Measurements from ENCODE around the gene ENTPD1.

ENTPD1 gene

DNA sequence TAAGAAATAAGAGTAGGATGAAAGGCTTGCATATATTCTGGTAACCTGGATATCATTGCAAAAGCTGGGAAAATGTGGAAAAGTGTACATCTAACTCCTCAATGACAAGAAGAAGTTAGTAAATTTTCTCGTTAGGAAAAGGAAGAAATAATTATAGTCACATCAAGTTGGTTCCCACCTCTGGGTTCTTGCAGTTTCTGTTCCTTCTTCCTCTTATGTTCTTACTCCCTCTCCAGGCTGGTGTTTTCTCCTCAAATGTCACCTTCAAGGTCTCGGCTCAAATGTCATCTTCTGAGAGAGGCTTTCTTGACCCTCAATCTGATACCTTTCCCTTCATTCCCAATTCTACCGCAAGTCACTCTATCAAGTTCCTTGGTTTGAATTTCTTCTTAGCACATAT, 64.4 kb downstream of the ENTPD1 start:
- Histone ChIP-seq H3K36me3 (ENCODE audit: insufficient read depth) (no peaks in the 10 kb centered on the region), H3K4me1 (ENCODE audit: low read depth, poor library complexity, severe bottlenecking) (no peaks in the 10 kb centered on the region), H3K9ac (no peak overlapping the region), H3K27me3 (ENCODE audit: insufficient read depth, low read depth) (no peaks in the 10 kb centered on the region), H3K27ac (no peak overlapping the region), H3K79me2 (ENCODE audit: insufficient read depth, low read depth) (no peaks in the 10 kb centered on the region), H4K20me1 (ENCODE audit: insufficient read depth) (no peaks in the 10 kb centered on the region), H3K4me2 (no peak overlapping the region), H3K4me3 (IDR thresholded peaks at IDR 0.05; ENCODE audit: insufficient read depth, low read depth, low read length) (no peak overlapping the region), H2AFZ (ENCODE audit: low read depth) (no peak overlapping the region)
- TF ChIP-seq, protein P1, sequence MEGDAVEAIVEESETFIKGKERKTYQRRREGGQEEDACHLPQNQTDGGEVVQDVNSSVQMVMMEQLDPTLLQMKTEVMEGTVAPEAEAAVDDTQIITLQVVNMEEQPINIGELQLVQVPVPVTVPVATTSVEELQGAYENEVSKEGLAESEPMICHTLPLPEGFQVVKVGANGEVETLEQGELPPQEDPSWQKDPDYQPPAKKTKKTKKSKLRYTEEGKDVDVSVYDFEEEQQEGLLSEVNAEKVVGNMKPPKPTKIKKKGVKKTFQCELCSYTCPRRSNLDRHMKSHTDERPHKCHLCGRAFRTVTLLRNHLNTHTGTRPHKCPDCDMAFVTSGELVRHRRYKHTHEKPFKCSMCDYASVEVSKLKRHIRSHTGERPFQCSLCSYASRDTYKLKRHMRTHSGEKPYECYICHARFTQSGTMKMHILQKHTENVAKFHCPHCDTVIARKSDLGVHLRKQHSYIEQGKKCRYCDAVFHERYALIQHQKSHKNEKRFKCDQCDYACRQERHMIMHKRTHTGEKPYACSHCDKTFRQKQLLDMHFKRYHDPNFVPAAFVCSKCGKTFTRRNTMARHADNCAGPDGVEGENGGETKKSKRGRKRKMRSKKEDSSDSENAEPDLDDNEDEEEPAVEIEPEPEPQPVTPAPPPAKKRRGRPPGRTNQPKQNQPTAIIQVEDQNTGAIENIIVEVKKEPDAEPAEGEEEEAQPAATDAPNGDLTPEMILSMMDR (conservative IDR thresholded peaks at IDR 0.05; ENCODE audit: low read depth, low read length) = no peak

DNA sequence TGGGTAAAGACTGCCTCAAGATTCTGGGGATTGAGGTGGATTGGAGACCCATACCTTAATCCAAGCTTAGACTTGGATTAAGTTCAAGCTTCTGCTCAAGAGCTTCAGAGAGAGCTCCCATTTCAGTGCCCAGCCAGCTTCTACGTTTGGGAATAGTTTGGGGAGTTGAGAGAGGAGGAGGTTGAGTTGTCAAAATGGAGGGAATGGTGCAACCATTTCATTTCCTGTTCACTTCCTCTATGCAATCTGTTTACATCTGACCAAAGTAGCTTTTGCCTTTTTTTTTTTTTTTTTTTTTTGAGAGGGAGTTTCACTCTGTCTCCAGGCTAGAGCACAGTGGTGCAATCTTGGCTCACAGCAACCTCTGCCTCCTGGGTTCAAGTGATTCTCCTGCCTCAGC, 65.8 kb downstream of the ENTPD1 start:
- TF ChIP-seq, protein P1 (conservative IDR thresholded peaks at IDR 0.05; ENCODE audit: low read depth, low read length) = no peak
- H3K79me2 ChIP-seq (ENCODE audit: insufficient read depth, low read depth) = no peaks in the 10 kb centered on the region
- H2AFZ ChIP-seq (ENCODE audit: low read depth) = no peak overlapping the region
- no peaks in the 10 kb centered on the region for H4K20me1 ChIP-seq (ENCODE audit: insufficient read depth)
- no peak overlapping the region for H3K4me3 ChIP-seq (IDR thresholded peaks at IDR 0.05; ENCODE audit: insufficient read depth, low read depth, low read length)
- no peaks in the 10 kb centered on the region for H3K4me1 ChIP-seq (ENCODE audit: low read depth, poor library complexity, severe bottlenecking)
- H3K27me3 ChIP-seq (ENCODE audit: insufficient read depth, low read depth) = no peaks in the 10 kb centered on the region
- no peak overlapping the region for H3K4me2 ChIP-seq
- no peak overlapping the region for H3K27ac ChIP-seq
- H3K36me3 ChIP-seq (ENCODE audit: insufficient read depth) = no peaks in the 10 kb centered on the region
- no peak overlapping the region for H3K9ac ChIP-seq

DNA sequence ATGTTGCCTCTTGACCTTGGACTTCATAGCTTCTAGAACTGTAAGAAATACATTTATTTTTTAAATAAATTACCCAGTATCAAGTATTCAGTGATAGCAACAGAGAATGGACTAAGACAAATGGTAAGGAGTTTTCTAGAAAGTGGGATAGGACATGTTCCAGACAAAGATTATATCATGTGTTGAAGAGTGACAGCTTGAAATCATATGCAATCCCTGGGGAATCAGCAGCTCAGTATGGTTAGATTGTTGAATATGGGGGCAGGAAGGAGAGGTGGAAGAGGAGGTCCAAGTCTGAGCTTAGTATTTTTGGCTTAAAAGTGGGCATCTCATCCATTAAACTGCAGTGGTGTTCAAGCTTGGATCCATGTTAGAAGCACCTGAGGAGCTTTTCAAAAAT, 74.1 kb downstream of the ENTPD1 start:
- Histone ChIP-seq H3K27ac (no peak overlapping the region), H3K27me3 (ENCODE audit: insufficient read depth, low read depth) (no peaks in the 10 kb centered on the region), H3K4me1 (ENCODE audit: low read depth, poor library complexity, severe bottlenecking) (no peaks in the 10 kb centered on the region), H3K4me3 (IDR thresholded peaks at IDR 0.05; ENCODE audit: insufficient read depth, low read depth, low read length) (no peak overlapping the region), H3K4me2 (no peak overlapping the region), H3K9ac (no peak overlapping the region), H2AFZ (ENCODE audit: low read depth) (no peak overlapping the region), H3K36me3 (ENCODE audit: insufficient read depth) (no peaks in the 10 kb centered on the region), H3K79me2 (ENCODE audit: insufficient read depth, low read depth) (no peaks in the 10 kb centered on the region), H4K20me1 (ENCODE audit: insufficient read depth) (no peaks in the 10 kb centered on the region)
- TF ChIP-seq, protein P1 (conservative IDR thresholded peaks at IDR 0.05; ENCODE audit: low read depth, low read length) = no peak

DNA sequence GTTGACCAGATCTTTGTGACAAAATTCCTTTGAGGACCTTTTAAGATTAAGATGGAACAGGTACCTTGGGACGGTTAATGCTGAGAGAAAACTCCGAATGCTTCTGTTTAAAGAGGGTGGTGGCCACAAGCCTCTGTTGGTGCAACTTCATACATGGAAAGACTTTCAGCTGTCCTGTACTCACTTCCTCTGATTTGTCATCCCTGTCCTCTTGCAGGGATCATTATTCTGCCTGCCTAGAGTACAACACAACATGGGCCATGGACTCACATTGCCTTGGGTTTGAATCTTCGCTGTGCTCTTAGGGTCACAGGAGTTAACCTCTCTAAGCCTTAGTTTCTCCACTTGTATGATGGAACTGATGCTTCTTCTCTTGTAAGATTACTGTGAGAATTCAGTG, 75.1 kb downstream of the ENTPD1 start:
- Histone ChIP-seq H3K4me1 (ENCODE audit: low read depth, poor library complexity, severe bottlenecking) (peaks cover 7% of the 10 kb centered on the region), H3K36me3 (ENCODE audit: insufficient read depth) (no peaks in the 10 kb centered on the region), H3K4me2 (no peak overlapping the region), H3K79me2 (ENCODE audit: insufficient read depth, low read depth) (no peaks in the 10 kb centered on the region), H3K4me3 (IDR thresholded peaks at IDR 0.05; ENCODE audit: insufficient read depth, low read depth, low read length) (no peak overlapping the region), H3K9ac (no peak overlapping the region), H2AFZ (ENCODE audit: low read depth) (no peak overlapping the region), H4K20me1 (ENCODE audit: insufficient read depth) (no peaks in the 10 kb centered on the region), H3K27ac (no peak overlapping the region), H3K27me3 (ENCODE audit: insufficient read depth, low read depth) (no peaks in the 10 kb centered on the region)
- TF ChIP-seq, protein P1 (conservative IDR thresholded peaks at IDR 0.05; ENCODE audit: low read depth, low read length) = no peak
